BJ (cell line): ENCODE results near the gene SMARCAL1. TPM values are rescaled to one million over a fixed set of nuclear protein-coding genes. Genes with fewer than 3 reads are reported as not detected.

Experiments used
- CTCF ChIA-PET: fragments of 350-600 bp; formaldehyde crosslinking; extraction: SDS; loops from one replicate; lab custom pipeline; 2021; ENCODE audit warnings: antibody characterized with exemption, inconsistent platforms; lab: Yijun Ruan, JAX
- POLR2A ChIA-PET: fragments of 300-600 bp; sonication (Branson Sonifier 250); formaldehyde crosslinking; extraction: SDS; loops from one replicate; lab custom pipeline; 2021; ENCODE audit warnings: antibody characterized with exemption; lab: Charles Lee
- DNase-seq: peaks from one replicate; pipeline ENCODE4 v3.0.0-alpha.2; 2011; ENCODE audit warnings: low read depth
- H3K27me3 ChIP-seq: 2 replicates; pipeline ENCODE4 v1.6.0; 2011; ENCODE audit warnings: low read length; ENCODE audit not compliant: control insufficient read depth, insufficient read depth
- H3K36me3 ChIP-seq: 2 replicates; pipeline ENCODE4 v1.5.1; 2011; ENCODE audit warnings: low read length; ENCODE audit not compliant: control insufficient read depth, insufficient read depth
- H3K4me3 ChIP-seq: 2 replicates; pipeline ENCODE4 v1.5.1; 2011; ENCODE audit warnings: low read depth, mild to moderate bottlenecking, control low read depth, low read length
- CTCF ChIP-seq: IDR thresholded peaks from 2 replicates; pipeline ENCODE4 v1.5.1; 2011; ENCODE audit warnings: low read depth, mild to moderate bottlenecking, control low read depth, inconsistent platforms, low read length, moderate library complexity; ENCODE audit not compliant: insufficient read depth
- polyA plus RNA-seq: library from polyadenylated mRNA; depleted of rRNA; stranded (reverse); fragments of >200 nt; gene quantifications from 2 replicates; pipeline ENCODE4 v1.2.3, GENCODE V29; 2011; rRNA removed

Gene SMARCAL1
- polyA plus RNA-seq, 1 experiment = 41.2 TPM

DNA sequence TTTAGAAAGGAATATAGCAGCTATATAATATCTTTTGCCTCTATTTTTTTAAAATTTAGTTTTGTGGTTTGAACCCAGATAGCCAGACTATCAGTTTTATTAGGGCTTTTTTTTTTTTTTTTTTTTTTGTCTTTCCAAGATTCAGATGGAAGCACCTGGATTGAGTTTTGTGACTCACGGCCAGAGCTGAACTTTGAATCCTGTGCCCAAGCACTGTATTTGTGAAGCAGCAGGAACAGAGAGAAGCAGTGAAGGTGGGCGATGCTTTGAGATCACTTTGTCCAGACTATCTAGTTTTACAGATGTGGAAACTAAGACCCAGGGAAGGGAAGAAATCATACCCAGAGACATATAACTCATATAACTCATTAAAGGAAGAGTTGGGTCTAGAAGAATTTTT is 120.3 kb downstream of the SMARCAL1 start:
- ChIA-PET CTCF (interaction anchor here (0.8 to 3.9 kb wide), 4 partner anchors 14 to 133 kb away, joined by 3 to 18 read pairs (median 4); no protein-coding TSS in a partner anchor), POLR2A (no interaction called here)
- no peak for TF ChIP-seq CTCF
- no peaks in the 10 kb centered on the region for H3K27me3 ChIP-seq
- H3K4me3 ChIP-seq = no peak overlapping the region
- DNase-seq = no peak
- no peaks in the 10 kb centered on the region for H3K36me3 ChIP-seq

Other genes with a start within 250 kb of the SMARCAL1 start
- gene MARCHF4, start 40.0 kb upstream of the SMARCAL1 start, polyA plus RNA-seq = 9.7 and 10.0 TPM in 2 replicates
- gene RPL37A, start 86.4 kb downstream of the SMARCAL1 start, polyA plus RNA-seq = 4,924 and 5,113 TPM in 2 replicates
- gene IGFBP2, start 220.9 kb downstream of the SMARCAL1 start, polyA plus RNA-seq = 122 and 142 TPM in 2 replicates